GDM1 (cell line): Measurements from ENCODE around the gene TXNDC16.

ENCODE experiments used
- DNase-seq: peaks from one replicate; lab custom pipeline; 2025; lab: John Stamatoyannopoulos, UW

The TXNDC16 gene

DNA sequence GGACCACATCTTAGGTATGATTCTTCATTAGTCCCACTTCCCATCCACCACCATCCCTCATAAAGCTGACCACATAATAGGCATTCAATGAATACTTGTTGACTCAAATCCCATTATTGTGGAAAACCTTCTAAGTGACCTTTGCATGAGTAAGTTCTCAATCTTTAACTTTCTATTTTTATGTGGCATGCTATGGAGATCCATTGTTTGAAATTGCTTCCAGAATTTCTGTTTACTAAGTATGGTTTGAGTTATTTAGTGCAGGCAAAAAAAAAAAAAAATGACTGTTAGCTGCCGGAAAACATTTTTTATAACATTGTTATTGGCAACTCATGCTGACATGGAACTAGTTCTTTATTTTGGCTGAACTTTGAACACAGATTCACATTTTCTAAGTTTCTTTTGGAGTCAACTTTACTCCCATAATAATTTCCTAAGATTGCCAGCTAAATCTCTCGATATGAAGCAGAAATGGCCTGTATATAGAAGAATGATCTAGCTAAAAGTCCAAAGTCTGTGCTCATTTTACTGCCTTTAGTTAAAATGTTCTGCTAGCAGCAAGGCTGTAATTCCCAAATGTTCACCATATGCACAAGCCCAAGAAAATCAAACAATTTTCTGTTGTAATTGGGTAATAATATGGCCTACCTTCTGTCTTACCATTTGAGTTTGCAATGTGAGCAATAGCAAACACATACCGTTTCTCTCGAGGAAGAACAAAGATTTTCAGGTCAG is 160.3 kb downstream of the TXNDC16 start:
- no peak for DNase-seq
